Measurements from ENCODE around the gene KRT16. TPM values are rescaled to one million over a fixed set of nuclear protein-coding genes. Genes with fewer than 3 reads are reported as not detected.

Gene KRT16
- total and polyA plus RNA-seq, 2 donors (not counting 3 experiments of a cell fraction or from before 2014, with no cell fraction given): not detected

GRCh38 chr17:41651625-41652460, 39.3 kb upstream of the KRT16 start:
- intact Hi-C loops (cut with micrococcal nuclease): no loop called here
- POLR2A ChIA-PET: interaction anchor here (0.7 kb wide), 1 partner anchor 11 kb away, joined by 4 read pairs; no protein-coding TSS in a partner anchor
- H3K27ac ChIP-seq (ENCODE audit: insufficient read depth, low read depth, low read length): no peak overlapping the region

More at GRCh38 chr17:41651625-41652460, 39.3 kb upstream of the KRT16 start:
- Histone ChIP-seq H4K20me1 (replicated peaks; ENCODE audit: control insufficient read depth, extremely low read depth, insufficient read depth, low read length) (no peaks in the 10 kb centered on the region), H2AFZ (ENCODE audit: low read depth, low read length) (no peak overlapping the region), H3K9ac (replicated peaks; ENCODE audit: extremely low read depth, insufficient read depth, low read length) (no peak overlapping the region), H3K4me1 (ENCODE audit: control insufficient read depth, extremely low read depth, insufficient read depth, low read length) (peaks cover 7% of the 10 kb centered on the region), H3K9me3 (replicated peaks; ENCODE audit: control insufficient read depth, insufficient read depth, low read length) (no peaks in the 10 kb centered on the region), H3K36me3 (ENCODE audit: control insufficient read depth in 2 of 2, extremely low read depth in 1 of 2, insufficient read depth in 2 of 2, low read length in 2 of 2) (no peaks in the 10 kb centered on the region), H3K27me3 (ENCODE audit: control insufficient read depth in 2 of 2, insufficient read depth in 2 of 2, low read length in 2 of 2) (no peaks in the 10 kb centered on the region), H3K4me3 (replicated peaks in 1 of 3; ENCODE audit: insufficient read depth in 1 of 3, low read depth in 1 of 3, low read length in 3 of 3) (no peak overlapping the region), H3K9me1 (replicated peaks; ENCODE audit: control insufficient read depth, extremely low read depth, insufficient read depth, low read length) (no peaks in the 10 kb centered on the region), H3K4me2 (ENCODE audit: insufficient read depth, low read length) (no peak overlapping the region), H3K79me2 (ENCODE audit: control insufficient read depth, insufficient read depth, low read length) (no peaks in the 10 kb centered on the region)
- TF ChIP-seq POLR2A (IDR thresholded peaks at IDR 0.05; ENCODE audit: low read depth, low read length) (no peak), JUN (IDR thresholded peaks at IDR 0.05; ENCODE audit: borderline replicate concordance, insufficient read depth, insufficient read length, low read depth) (no peak), MAX (IDR thresholded peaks at IDR 0.05; ENCODE audit: insufficient read depth, insufficient read length) (no peak), MYC (IDR thresholded peaks at IDR 0.05; ENCODE audit: low read depth, low read length) (no peak), POLR2AphosphoS5 (IDR thresholded peaks at IDR 0.05; ENCODE audit: insufficient read depth, low read depth, low read length) (no peak), EZH2 (IDR thresholded peaks at IDR 0.05; ENCODE audit: borderline replicate concordance, low read depth, low read length, severe bottlenecking) (no peak), CTCF (IDR thresholded peaks at IDR 0.05; ENCODE audit: extremely low read depth in 1 of 2, insufficient read depth in 1 of 2, low read depth in 1 of 2, low read length in 2 of 2) (no peak), GATA2 (IDR thresholded peaks at IDR 0.05; ENCODE audit: insufficient read depth, insufficient read length, low read depth, low read length) (no peak), FOS (IDR thresholded peaks at IDR 0.05; ENCODE audit: borderline replicate concordance, insufficient read depth, low read length) (no peak)
- dilution Hi-C loops (cut with MboI; ENCODE audit: extremely low pct_ligation_motif_present, low sequenced_read_pairs): no loop called here
- no peak for FAIRE-seq
- BruUV-seq (replicated peaks): no TSS peak
- CTCF ChIA-PET: interaction anchor here (1.9 to 9.0 kb wide), 4 partner anchors 12 to 103 kb away, joined by 6 to 319 read pairs (median 164); no protein-coding TSS in a partner anchor
- DNase-seq (ENCODE audit: low read depth, low spot score): no peak
